IMR-90 (cell line): ENCODE measurements around the gene ADAMTS20. TPM values are rescaled to one million over a fixed set of nuclear protein-coding genes. Genes with fewer than 3 reads are reported as not detected.

Experiments used
- polyA plus RNA-seq, 3 experiments: library from polyadenylated mRNA; depleted of rRNA; stranded (reverse); fragments of >200 nt; gene quantifications; 2 replicates each; pipeline ENCODE4 v1.2.3, GENCODE V29; 2012; ENCODE audit warnings: low replicate concordance in 1 of 3
- total RNA-seq: library from RNA; depleted of rRNA; stranded (reverse); fragments of >200 nt; gene quantifications from 2 replicates; pipeline ENCODE4 v1.2.3, GENCODE V29; 2012; rRNA removed

ADAMTS20 gene
- total and polyA plus RNA-seq, 2 of the 4 experiments (the other 2 are of a cell fraction): not detected

Other genes with a start within 250 kb of the ADAMTS20 start
- 44.8 and 58.6 TPM in 2 replicates for gene PUS7L, start 206.6 kb upstream of the ADAMTS20 start, total RNA-seq
- gene PUS7L, start 206.6 kb upstream of the ADAMTS20 start, polyA plus RNA-seq (2012; rRNA removed): 4.4 and 5.1 TPM in 2 replicates
- 27.6 and 30.8 TPM in 2 replicates for gene IRAK4, start 206.7 kb upstream of the ADAMTS20 start, total RNA-seq
- 8.8 and 12.6 TPM in 2 replicates for gene IRAK4, start 206.7 kb upstream of the ADAMTS20 start, polyA plus RNA-seq (2012; rRNA removed)